HG03439 (cell line): ENCODE data around the gene MYO15B.

Source experiments
- ATAC-seq: cut with Tn5 transposase; IDR thresholded peaks from one replicate; pipeline ENCODE4 v1.9.1; 2021; ENCODE audit warnings: mild to moderate bottlenecking, moderate library complexity; ENCODE audit not compliant: unreplicated experiment

The MYO15B gene

DNA sequence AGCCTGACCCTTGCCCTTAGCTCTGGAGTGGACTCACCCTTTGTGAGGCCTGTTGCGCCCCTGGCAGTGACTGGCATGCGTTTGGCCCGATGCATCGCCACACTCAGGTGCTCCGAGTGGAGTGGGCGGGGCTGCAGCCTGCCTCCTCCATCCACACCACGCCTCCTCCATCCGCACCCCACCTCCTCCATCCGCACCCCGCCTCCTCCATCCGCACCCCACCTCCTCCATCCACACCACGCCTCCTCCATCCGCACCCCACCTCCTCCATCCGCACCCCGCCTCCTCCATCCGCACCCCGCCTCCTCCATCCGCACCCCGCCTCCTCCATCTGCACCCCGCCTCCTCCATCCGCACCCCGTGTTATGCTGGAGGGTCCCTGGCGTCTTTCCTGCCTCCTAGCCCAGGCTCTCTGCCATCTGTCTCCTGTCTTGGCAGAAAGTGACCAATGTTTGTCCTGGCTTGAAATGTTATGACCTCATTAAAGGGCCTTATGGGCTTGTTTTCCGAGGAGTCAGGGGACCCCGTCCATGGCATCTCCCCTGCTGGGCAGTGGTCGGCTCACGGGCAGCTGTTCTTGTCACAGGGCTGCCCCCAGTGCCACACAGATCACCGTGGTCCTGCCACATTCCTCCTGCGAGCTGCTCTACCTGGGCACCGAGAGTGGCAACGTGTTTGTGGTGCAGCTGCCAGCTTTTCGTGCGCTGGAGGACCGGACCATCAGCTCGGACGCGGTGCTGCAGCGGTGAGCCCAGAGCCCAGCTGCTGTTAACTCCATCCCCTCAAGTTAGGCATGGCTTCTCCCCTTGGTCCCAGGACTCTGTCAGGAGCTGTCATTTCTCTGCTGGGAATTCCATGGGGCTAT is 28.7 kb upstream of the MYO15B start:
- ATAC-seq = no peak

DNA sequence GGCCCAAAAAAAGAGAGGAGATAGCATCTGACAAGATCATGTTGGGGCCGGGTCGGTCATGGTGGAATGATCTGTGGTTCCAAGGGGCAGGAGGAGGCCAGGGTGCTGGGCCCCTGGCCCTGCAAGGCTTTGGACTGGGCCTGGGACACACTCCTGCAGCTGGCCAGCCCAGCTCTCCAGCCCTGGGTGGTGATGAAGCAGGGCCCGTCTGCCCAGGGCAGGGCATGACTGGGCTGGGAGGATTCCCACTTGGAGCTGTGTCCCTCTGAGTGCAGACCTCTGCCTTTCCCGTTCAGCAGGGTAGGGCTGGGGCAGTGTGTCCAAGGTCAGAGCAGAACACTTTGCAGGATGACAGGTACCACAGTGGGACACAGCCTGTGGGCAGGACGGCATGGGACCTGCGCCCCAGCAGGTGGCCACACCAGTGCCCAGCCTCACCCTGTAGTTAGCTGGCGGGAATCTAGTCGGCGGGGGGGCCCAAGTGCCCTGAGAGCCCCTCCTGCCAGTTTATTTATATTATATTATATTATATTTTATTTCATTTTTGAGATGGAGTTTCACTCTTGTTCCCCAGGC is 27.6 kb upstream of the MYO15B start:
- no peak for ATAC-seq

GRCh38 chr17:75561927-75562603 is 25.5 kb upstream of the MYO15B start:
- ATAC-seq = no peak

DNA sequence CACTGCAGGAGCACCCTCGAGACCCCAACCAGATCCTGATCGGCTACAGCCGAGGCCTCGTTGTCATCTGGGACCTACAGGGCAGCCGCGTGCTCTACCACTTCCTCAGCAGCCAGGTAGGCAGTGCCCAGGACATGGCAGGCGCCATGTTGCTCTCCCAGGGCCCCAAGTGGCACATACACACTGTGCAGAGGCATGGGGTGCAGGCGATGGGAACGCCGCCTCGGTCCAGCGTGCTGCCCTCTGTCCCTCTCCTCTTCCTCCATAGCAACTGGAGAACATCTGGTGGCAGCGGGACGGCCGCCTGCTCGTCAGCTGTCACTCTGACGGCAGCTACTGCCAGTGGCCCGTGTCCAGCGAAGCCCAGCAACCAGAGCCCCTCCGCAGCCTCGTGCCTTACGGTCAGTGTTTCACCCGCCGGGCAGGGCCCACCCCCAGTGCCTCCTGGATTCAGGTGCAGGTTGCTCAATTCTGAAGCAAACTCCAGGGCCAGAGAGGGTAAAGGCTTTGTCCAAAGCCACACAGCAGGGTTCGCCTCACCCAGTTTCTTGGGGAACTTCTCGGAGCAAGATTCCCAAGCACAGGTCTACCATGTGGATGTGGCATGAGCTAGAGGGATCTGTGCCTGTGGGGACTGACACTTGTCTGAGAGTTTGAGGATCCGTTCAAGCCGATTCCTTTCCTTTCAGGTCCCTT is 24.4 kb upstream of the MYO15B start:
- no peak for ATAC-seq

GRCh38 chr17:75564195-75564594 is 23.4 kb upstream of the MYO15B start:
- no peak for ATAC-seq

DNA sequence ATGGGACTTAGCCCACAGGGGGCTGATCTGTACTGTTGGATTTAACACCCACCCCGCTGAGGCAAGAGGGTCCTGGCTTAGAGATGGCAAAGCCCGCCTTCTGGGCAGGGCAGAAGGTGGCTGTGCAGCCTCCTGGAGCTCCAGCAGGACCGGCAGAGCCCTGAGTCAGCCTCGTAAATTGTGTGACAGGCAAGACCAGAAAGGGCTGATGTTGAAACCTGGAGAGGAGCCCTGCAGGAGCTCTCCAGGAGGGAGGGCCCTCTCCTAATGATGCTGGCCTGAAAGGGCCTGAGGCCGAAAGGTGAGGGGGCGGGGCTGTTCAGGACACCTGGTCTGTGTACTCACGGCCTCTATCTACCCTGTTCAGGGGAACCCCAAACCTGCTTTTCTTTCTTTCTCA is 22.5 kb upstream of the MYO15B start:
- ATAC-seq = no peak

- ATAC-seq = no peak
These were observed 22.0 kb upstream of the MYO15B start for GRCh38 chr17:75565618-75566017.

DNA sequence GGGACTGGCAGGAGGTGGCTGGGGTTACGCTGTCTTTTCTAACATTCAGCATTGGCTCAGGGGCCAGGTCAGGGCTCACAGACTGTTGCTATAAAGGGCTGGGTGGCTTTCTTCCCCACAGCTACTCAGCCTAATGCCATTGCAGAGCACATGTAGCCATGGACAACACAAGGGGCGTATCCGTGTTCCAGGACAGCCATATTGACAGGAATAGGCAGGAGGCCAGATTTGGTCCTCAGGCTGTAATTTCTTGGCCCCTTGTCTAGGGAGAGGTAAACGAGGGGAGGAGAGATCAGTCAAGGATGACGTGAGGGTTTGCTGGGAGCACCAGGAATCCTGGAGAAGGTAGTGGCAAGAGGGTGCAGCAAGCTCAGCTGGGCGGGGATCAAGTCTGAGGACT is 21.2 kb upstream of the MYO15B start:
- ATAC-seq = no peak

- no peak for ATAC-seq
These were observed 20.8 kb upstream of the MYO15B start for GRCh38 chr17:75566834-75567233.

- no peak for ATAC-seq
These were observed 19.0 kb upstream of the MYO15B start for GRCh38 chr17:75568412-75569255.

- no peak for ATAC-seq
These were observed 17.4 kb upstream of the MYO15B start for GRCh38 chr17:75570034-75570676.

DNA sequence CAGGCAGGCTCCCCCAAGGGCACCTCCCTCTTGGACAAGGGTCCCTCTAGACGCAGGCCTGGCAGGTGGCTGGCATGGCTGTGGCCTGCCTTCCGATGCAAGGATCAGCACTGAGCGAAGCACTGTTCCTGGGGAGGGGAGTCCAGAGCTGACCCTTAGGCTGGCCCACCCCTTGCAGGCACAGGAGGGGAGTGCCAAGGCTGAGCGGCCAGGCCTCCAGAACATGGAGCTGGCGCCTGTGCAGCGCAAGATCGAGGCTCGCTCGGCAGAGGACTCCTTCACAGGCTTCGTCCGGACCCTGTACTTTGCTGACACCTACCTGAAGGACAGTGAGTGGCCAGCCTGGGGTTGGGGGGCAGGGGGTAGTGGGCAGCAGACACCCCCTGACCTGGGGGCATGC is 16.8 kb upstream of the MYO15B start:
- ATAC-seq = no peak

DNA sequence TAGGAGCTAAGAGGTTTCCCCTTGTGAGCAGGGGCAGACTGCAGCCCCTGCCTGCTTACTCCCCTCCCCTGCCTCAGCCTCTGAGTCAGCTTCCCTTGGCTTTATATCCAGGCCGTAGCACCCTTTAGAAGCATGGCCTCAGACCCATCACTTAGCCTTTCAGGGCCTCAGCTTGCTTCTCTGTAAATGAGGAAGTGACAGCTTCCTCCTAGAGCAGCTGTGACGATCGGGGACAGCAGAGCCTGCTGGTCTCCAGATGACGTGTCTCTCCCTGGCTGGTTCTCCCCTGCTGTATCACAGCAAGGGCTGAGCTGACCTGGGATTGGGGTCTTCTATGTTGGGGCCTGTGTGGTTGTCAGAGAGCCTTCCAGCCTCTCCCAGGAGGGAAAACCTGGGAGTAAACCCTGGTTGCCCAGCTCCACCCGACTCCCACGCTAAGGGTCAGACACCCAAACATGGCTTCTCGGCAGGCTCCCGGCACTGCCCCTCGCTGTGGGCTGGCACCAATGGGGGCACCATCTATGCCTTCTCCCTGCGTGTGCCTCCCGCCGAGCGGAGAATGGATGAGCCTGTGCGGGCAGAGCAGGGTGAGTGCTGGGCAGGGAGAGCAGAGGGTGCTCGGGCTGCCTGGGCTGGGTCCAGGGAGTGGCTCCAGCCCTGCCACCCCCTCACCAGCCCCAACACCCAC is 16.3 kb upstream of the MYO15B start:
- no peak for ATAC-seq

- ATAC-seq = no peak
These were observed 15.8 kb upstream of the MYO15B start for GRCh38 chr17:75571885-75572215.

GRCh38 chr17:75572713-75573539 is 14.7 kb upstream of the MYO15B start:
- ATAC-seq = no peak

- no peak for ATAC-seq
These were observed 14.1 kb upstream of the MYO15B start for GRCh38 chr17:75573540-75573957.

DNA sequence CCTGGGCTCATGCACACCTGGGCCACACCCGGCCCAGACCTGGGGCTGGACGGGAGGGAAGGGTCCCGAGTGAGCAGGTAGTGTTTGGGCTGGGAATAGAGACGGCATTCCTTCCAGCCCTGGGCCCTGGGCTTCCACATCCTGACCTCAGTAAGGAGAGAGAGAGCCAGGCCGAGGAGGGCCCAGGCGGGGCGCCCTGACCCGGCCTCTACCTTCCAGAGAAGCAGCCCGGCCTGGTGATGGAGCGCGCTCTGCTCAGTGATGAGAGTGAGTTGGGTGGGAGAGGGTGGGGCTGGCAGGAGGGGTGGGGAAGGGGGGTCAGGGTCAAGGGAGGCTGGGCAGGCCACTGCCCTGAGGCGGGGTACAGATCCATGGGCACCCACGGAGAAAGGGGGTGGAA is 13.6 kb upstream of the MYO15B start:
- no peak for ATAC-seq

- ATAC-seq = no peak
These were observed 13.1 kb upstream of the MYO15B start for GRCh38 chr17:75574404-75575036.
